Suprapubic skin (tissue), 4 donors: ENCODE results near the gene TEX22.

Source experiments
- EP300 ChIP-seq: sonication (generic); formaldehyde crosslinking; IDR thresholded peaks from one replicate; pipeline ENCODE4 v1.6.1; 2017; ENCODE audit warnings: antibody characterized with exemption
- POLR2A ChIP-seq, 2 donors: fragments of 450-650 bp; IDR thresholded peaks; one replicate each; pipeline ENCODE4 v1.6.1; 2017; ENCODE audit warnings: antibody characterized with exemption in 2 of 2, mild to moderate bottlenecking in 2 of 2, moderate library complexity in 2 of 2
- POLR2AphosphoS5 ChIP-seq, 3 donors: sonication (generic); formaldehyde crosslinking; IDR thresholded peaks; one replicate each; pipeline ENCODE4 v1.6.1; 2017; ENCODE audit warnings: antibody characterized with exemption in 3 of 3
- TF ChIP-seq, protein P1 (sequence below), 2 donors: fragments of 200-600 bp in 1 of 2; fragments of 450-650 bp in 1 of 2; sonication (generic) in 1 of 2; IDR thresholded peaks; one replicate each; pipeline ENCODE4 v1.5.1; 2016 to 2019; ENCODE audit warnings: antibody characterized with exemption in 2 of 2, mild to moderate bottlenecking in 1 of 2, moderate library complexity in 1 of 2

DNA sequence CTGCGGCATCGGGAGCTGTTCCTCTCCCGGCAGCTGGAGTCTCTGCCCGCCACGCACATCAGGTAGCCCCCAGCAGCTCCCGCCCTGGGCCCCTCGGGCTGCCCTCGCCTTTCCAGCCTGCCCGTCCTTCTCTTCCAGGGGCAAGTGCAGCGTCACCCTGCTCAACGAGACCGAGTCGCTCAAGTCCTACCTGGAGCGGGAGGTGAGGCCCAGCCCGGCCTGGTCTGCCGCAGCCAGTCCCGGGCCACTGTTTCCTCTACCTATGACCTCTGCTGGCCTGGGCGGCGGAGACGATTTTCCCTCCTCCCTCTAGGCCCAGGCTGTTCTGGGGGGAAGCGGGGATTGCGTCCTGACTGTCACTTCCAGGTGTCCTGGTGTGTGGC, 51.8 kb downstream of the TEX22 start:
- TF ChIP-seq, protein P1, sequence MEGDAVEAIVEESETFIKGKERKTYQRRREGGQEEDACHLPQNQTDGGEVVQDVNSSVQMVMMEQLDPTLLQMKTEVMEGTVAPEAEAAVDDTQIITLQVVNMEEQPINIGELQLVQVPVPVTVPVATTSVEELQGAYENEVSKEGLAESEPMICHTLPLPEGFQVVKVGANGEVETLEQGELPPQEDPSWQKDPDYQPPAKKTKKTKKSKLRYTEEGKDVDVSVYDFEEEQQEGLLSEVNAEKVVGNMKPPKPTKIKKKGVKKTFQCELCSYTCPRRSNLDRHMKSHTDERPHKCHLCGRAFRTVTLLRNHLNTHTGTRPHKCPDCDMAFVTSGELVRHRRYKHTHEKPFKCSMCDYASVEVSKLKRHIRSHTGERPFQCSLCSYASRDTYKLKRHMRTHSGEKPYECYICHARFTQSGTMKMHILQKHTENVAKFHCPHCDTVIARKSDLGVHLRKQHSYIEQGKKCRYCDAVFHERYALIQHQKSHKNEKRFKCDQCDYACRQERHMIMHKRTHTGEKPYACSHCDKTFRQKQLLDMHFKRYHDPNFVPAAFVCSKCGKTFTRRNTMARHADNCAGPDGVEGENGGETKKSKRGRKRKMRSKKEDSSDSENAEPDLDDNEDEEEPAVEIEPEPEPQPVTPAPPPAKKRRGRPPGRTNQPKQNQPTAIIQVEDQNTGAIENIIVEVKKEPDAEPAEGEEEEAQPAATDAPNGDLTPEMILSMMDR (IDR thresholded peaks at IDR 0.05): no peak
- TF ChIP-seq POLR2AphosphoS5 (IDR thresholded peaks at IDR 0.05) (no peak), POLR2A (IDR thresholded peaks at IDR 0.05) (no peak), EP300 (no peak)
